A673 (cell line): ENCODE measurements around the gene SPAM1. TPM values are rescaled to one million over a fixed set of nuclear protein-coding genes. Genes with fewer than 3 reads are reported as not detected.

Experiments
- BruUV-seq: library from RNA; stranded (reverse); fragments of 400-500 nt; replicated peaks from 2 replicates; lab custom pipeline; 2021; lab: Mats Ljungman, UMichigan
- CTCF ChIA-PET: fragments of 300-600 bp; sonication (Branson Sonifier 250); formaldehyde crosslinking; loops from one replicate; lab custom pipeline; 2022; ENCODE audit warnings: antibody characterized with exemption; lab: Charles Lee
- POLR2A ChIA-PET: fragments of 300-600 bp; sonication (Branson Sonifier 250); formaldehyde crosslinking; loops from one replicate; lab custom pipeline; 2022; ENCODE audit warnings: antibody characterized with exemption; ENCODE audit not compliant: low non-redundant PET; lab: Charles Lee
- DNase-seq: peaks from one replicate; pipeline ENCODE4 v3.0.0-alpha.2; 2015; ENCODE audit warnings: low spot score
- H3K27ac ChIP-seq: fragments of 200-600 bp; sonication (generic); 2 replicates; pipeline ENCODE4 v1.5.1; 2016; ENCODE audit warnings: mixed run types, low read depth, mild to moderate bottlenecking, mixed read lengths, antibody characterized with exemption, low read length; ENCODE audit not compliant: poor library complexity, severe bottlenecking
- H3K27me3 ChIP-seq: fragments of 200-600 bp; sonication (generic); replicated peaks from 2 replicates; pipeline ENCODE4 v1.6.1; 2017; ENCODE audit warnings: mixed run types, low read depth, mild to moderate bottlenecking, mixed read lengths, antibody characterized with exemption, low read length; ENCODE audit not compliant: insufficient read depth, poor library complexity
- H3K36me3 ChIP-seq: fragments of 200-600 bp; sonication (generic); 2 replicates; pipeline ENCODE4 v1.6.1; 2016; ENCODE audit warnings: mixed run types, mild to moderate bottlenecking, mixed read lengths, antibody characterized with exemption, low read length; ENCODE audit not compliant: insufficient read depth, poor library complexity, severe bottlenecking
- H3K4me1 ChIP-seq: fragments of 200-600 bp; sonication (generic); 2 replicates; pipeline ENCODE4 v1.6.1; 2017; ENCODE audit warnings: mixed run types, mild to moderate bottlenecking, mixed read lengths, antibody characterized with exemption, low read length; ENCODE audit not compliant: insufficient read depth, poor library complexity, severe bottlenecking
- H3K4me3 ChIP-seq: fragments of 200-600 bp; sonication (generic); 2 replicates; pipeline ENCODE4 v1.5.1; 2016; ENCODE audit warnings: low read depth, mixed run types, mild to moderate bottlenecking, mixed read lengths, low read length; ENCODE audit not compliant: poor library complexity, severe bottlenecking
- H3K9me3 ChIP-seq: fragments of 200-600 bp; sonication (generic); 2 replicates; pipeline ENCODE4 v1.6.1; 2016; ENCODE audit warnings: mixed run types, low read depth, mild to moderate bottlenecking, mixed read lengths, antibody characterized with exemption, low read length; ENCODE audit not compliant: poor library complexity, severe bottlenecking
- EZH2 ChIP-seq: fragments of 200-600 bp; sonication (generic); IDR thresholded peaks from 2 replicates; pipeline ENCODE4 v1.6.1; 2017; ENCODE audit warnings: borderline replicate concordance, low read depth, mild to moderate bottlenecking, mixed read lengths, antibody characterized with exemption, low read length; ENCODE audit not compliant: poor library complexity, severe bottlenecking
- intact Hi-C: fragments of 100-400 bp; cut with micrococcal nuclease; formaldehyde crosslinking; loops from one replicate; pipeline ENCODE4 v1.10.0; 2022; ENCODE audit not compliant: unreplicated experiment
- total RNA-seq: library from RNA; stranded (reverse); gene quantifications from 2 replicates; pipeline ENCODE4 v1.2.3, GENCODE V29; 2021
- TF ChIP-seq, protein P1 (sequence below): fragments of 300-800, 200-600 bp; sonication (generic); conservative IDR thresholded peaks from 2 replicates; pipeline ENCODE4 v1.5.1; 2017; ENCODE audit warnings: low read depth, mild to moderate bottlenecking, antibody characterized with exemption, low read length, moderate library complexity, mixed read lengths

Gene SPAM1
- total RNA-seq, 1 experiment from 2014 or later = not detected

DNA sequence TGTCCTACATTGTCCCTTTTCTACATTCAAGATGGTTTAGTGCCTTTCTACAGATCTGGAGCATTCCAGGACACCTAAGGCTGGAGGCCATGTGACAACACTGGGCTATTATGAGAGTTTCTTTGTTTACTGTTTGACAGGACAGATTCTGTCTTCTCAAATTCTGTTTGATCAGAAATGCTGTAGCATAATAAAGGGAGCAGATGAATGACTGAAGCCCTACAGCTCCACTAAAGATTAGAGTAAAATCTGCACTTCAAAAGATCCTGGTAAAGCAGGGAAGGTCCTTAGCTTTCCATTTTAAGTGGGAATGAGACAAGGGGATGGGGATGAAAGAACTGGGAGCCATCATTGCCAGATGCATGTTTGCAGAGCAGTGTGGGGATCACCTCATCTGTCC is 69.4 kb downstream of the SPAM1 start:
- Histone ChIP-seq H3K27me3 (no peaks in the 10 kb centered on the region), H3K4me3 (no peak overlapping the region), H3K4me1 (no peaks in the 10 kb centered on the region), H3K36me3 (no peaks in the 10 kb centered on the region), H3K9me3 (no peaks in the 10 kb centered on the region), H3K27ac (no peak overlapping the region)
- ChIA-PET CTCF (no interaction called here), POLR2A (no interaction called here)
- no peak for TF ChIP-seq EZH2
- intact Hi-C loops = no loop called here
- no peak for DNase-seq
- BruUV-seq = no TSS peak

DNA sequence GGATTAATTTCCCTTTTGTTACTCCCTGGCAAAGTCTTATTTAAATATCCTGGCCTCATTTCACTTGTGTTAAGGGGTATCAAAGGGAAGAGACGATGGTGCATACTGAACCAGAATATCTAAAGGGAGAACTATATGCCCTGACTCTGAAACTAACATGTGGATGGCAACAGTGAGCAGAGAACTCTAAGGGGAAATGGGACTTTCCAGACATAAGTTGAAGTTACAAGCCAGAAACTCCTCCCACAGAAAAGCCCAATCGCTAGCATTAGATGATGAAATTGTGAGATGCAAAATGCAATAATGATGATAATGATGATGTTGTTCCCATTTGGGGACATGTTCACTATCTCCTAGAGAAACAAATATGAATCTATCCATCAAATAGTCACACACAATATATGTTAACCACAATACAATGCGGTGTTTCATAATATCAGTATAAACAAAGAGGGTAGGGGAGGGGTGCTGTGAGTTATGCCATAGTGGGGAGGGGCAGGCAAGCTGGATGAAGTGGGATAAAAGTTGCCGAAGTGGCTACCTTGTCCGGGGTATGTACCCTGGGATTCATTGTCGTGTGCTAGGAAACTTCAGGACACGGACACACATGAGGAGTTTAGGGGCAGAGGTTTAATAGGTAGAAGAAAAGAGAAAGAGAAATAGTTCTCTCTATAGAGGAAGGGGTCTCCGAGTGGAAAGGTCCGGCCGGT is 70.7 kb downstream of the SPAM1 start:
- Histone ChIP-seq H3K27ac (no peak overlapping the region), H3K4me3 (no peak overlapping the region), H3K9me3 (no peaks in the 10 kb centered on the region), H3K4me1 (no peaks in the 10 kb centered on the region), H3K36me3 (no peaks in the 10 kb centered on the region), H3K27me3 (no peaks in the 10 kb centered on the region)
- CTCF ChIA-PET = no interaction called here
- no TSS peak for BruUV-seq
- POLR2A ChIA-PET = no interaction called here
- TF ChIP-seq EZH2 = no peak
- TF ChIP-seq, protein P1, sequence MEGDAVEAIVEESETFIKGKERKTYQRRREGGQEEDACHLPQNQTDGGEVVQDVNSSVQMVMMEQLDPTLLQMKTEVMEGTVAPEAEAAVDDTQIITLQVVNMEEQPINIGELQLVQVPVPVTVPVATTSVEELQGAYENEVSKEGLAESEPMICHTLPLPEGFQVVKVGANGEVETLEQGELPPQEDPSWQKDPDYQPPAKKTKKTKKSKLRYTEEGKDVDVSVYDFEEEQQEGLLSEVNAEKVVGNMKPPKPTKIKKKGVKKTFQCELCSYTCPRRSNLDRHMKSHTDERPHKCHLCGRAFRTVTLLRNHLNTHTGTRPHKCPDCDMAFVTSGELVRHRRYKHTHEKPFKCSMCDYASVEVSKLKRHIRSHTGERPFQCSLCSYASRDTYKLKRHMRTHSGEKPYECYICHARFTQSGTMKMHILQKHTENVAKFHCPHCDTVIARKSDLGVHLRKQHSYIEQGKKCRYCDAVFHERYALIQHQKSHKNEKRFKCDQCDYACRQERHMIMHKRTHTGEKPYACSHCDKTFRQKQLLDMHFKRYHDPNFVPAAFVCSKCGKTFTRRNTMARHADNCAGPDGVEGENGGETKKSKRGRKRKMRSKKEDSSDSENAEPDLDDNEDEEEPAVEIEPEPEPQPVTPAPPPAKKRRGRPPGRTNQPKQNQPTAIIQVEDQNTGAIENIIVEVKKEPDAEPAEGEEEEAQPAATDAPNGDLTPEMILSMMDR = no peak
- intact Hi-C loops = no loop called here
- peak; percentile 14 for DNase-seq

DNA sequence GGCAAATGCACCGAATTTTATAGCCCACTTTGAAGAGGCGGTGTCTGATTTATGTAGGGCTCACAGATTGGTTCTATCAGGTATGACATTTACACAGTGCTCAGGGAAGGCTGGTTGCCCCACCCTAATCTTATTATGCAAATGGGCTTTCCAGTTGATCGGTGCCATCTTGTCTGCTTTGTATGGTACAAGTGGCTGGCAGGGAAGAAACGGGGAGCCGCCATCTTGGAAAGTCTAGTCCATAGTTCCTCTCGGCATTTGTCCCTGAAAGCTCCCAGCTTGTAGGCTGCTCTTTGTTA is 71.2 kb downstream of the SPAM1 start:
- CTCF ChIA-PET = no interaction called here
- no peak for DNase-seq

More for the DNA sequence above, 71.2 kb downstream of the SPAM1 start:
- H3K27ac ChIP-seq = no peak overlapping the region
- POLR2A ChIA-PET = no interaction called here
- no peaks in the 10 kb centered on the region for H3K36me3 ChIP-seq
- H3K27me3 ChIP-seq = no peaks in the 10 kb centered on the region
- H3K9me3 ChIP-seq = no peaks in the 10 kb centered on the region
- BruUV-seq = no TSS peak
- H3K4me3 ChIP-seq = no peak overlapping the region
- no peak for TF ChIP-seq EZH2
- TF ChIP-seq, protein P1 = no peak
- H3K4me1 ChIP-seq = no peaks in the 10 kb centered on the region
- intact Hi-C loops = no loop called here
